ENCODE data around the gene GRID1.
"Not testable (repeated sequence)": the region's sequence is repeated elsewhere in the genome, so short reads cannot be mapped to it uniquely, and the experiment has no call there.

Gene GRID1

GRCh38 chr10:85720931-85721590, 645.5 kb downstream of the GRID1 start:
- DNase-seq (ENCODE audit: low spot score), result no peak

- no peak for DNase-seq (ENCODE audit: low spot score)
Measured at GRCh38 chr10:85719408-85719807, 647.2 kb downstream of the GRID1 start.

- no peak for DNase-seq (ENCODE audit: low spot score)
Measured at GRCh38 chr10:85713885-85714284, 652.7 kb downstream of the GRID1 start.

- DNase-seq (ENCODE audit: low spot score), result no peak
Measured at GRCh38 chr10:85702768-85703167, 663.8 kb downstream of the GRID1 start.

GRCh38 chr10:85699066-85699465, 667.5 kb downstream of the GRID1 start:
- not testable (repeated sequence) for DNase-seq (ENCODE audit: low spot score)

GRCh38 chr10:85696893-85697292, 669.7 kb downstream of the GRID1 start:
- DNase-seq (ENCODE audit: low spot score), result no peak

GRCh38 chr10:85682621-85683020, 684.0 kb downstream of the GRID1 start:
- no peak for DNase-seq (ENCODE audit: low spot score)

- no peak for DNase-seq (ENCODE audit: low spot score)
Measured at GRCh38 chr10:85679710-85680109, 686.9 kb downstream of the GRID1 start.

GRCh38 chr10:85679061-85679460, 687.5 kb downstream of the GRID1 start:
- no peak for DNase-seq (ENCODE audit: low spot score)

- no peak for DNase-seq (ENCODE audit: low spot score)
Measured at GRCh38 chr10:85674851-85675250, 691.7 kb downstream of the GRID1 start.

- DNase-seq (ENCODE audit: low spot score), result no peak
Measured at GRCh38 chr10:85673270-85673669, 693.3 kb downstream of the GRID1 start.

GRCh38 chr10:85671530-85671929, 695.1 kb downstream of the GRID1 start:
- no peak for DNase-seq (ENCODE audit: low spot score)

GRCh38 chr10:85668522-85668921, 698.1 kb downstream of the GRID1 start:
- DNase-seq (ENCODE audit: low spot score), result no peak

- no peak for DNase-seq (ENCODE audit: low spot score)
Measured at GRCh38 chr10:85667638-85668233, 698.9 kb downstream of the GRID1 start.

GRCh38 chr10:85666987-85667386, 699.6 kb downstream of the GRID1 start:
- no peak for DNase-seq (ENCODE audit: low spot score)

- no peak for DNase-seq (ENCODE audit: low spot score)
Measured at GRCh38 chr10:85666102-85666501, 700.5 kb downstream of the GRID1 start.

- DNase-seq (ENCODE audit: low spot score), result no peak
Measured at GRCh38 chr10:85665681-85666080, 700.9 kb downstream of the GRID1 start.

GRCh38 chr10:85665078-85665477, 701.5 kb downstream of the GRID1 start:
- no peak for DNase-seq (ENCODE audit: low spot score)

GRCh38 chr10:85661123-85661522, 705.5 kb downstream of the GRID1 start:
- no peak for DNase-seq (ENCODE audit: low spot score)

GRCh38 chr10:85659331-85659730, 707.3 kb downstream of the GRID1 start:
- DNase-seq (ENCODE audit: low spot score), result no peak

- DNase-seq (ENCODE audit: low spot score), result no peak
Measured at GRCh38 chr10:85658518-85658917, 708.1 kb downstream of the GRID1 start.

GRCh38 chr10:85657476-85658113, 709.0 kb downstream of the GRID1 start:
- DNase-seq (ENCODE audit: low spot score), result no peak

- no peak for DNase-seq (ENCODE audit: low spot score)
Measured at GRCh38 chr10:85655411-85655810, 711.2 kb downstream of the GRID1 start.

GRCh38 chr10:85651497-85651882, 715.1 kb downstream of the GRID1 start:
- DNase-seq (ENCODE audit: low spot score), result no peak

Measured in HuH-7 (cell line).